Measurements from ENCODE around the gene ADGRF5. TPM values are rescaled to one million over a fixed set of nuclear protein-coding genes. Genes with fewer than 3 reads are reported as not detected.
A peak's percentile ranks its signal among the peaks of the same experiment; 100 is the strongest.

Gene ADGRF5
- total RNA-seq, 1 donor from 2014 or later = 238 TPM

DNA sequence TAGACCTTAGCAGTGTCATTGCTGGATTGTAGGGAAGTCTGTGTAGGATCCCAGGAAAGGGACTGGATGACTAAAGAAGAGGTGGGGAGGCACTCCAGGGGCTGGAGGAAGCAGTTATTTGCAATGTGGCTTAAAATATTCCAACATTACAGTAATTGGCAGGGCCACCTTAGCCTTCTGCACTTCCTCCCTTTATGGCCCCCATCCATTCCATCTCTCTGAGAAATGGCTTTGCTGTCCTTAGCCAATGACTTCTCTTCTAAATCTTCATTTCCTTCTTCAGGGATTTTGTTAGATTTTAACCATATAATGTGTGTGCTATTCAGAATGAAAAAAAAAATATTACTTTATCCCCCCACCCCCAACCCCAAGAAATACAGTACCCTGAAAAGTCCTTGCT lies 6.4 kb downstream of the ADGRF5 start:
- no peak for ATAC-seq
- H3K4me1 ChIP-seq = peaks cover 79% of the 10 kb centered on the region
- H3K27me3 ChIP-seq (ENCODE audit: low read depth) = no peaks in the 10 kb centered on the region
- H3K36me3 ChIP-seq = no peaks in the 10 kb centered on the region
- DNase-seq = no peak
- H3K27ac ChIP-seq = no peak overlapping the region
- no peaks in the 10 kb centered on the region for H3K9me3 ChIP-seq
- intact Hi-C loops (cut with DNase I) = no loop called here
- no peak overlapping the region for H3K4me3 ChIP-seq
- TF ChIP-seq, protein P1, sequence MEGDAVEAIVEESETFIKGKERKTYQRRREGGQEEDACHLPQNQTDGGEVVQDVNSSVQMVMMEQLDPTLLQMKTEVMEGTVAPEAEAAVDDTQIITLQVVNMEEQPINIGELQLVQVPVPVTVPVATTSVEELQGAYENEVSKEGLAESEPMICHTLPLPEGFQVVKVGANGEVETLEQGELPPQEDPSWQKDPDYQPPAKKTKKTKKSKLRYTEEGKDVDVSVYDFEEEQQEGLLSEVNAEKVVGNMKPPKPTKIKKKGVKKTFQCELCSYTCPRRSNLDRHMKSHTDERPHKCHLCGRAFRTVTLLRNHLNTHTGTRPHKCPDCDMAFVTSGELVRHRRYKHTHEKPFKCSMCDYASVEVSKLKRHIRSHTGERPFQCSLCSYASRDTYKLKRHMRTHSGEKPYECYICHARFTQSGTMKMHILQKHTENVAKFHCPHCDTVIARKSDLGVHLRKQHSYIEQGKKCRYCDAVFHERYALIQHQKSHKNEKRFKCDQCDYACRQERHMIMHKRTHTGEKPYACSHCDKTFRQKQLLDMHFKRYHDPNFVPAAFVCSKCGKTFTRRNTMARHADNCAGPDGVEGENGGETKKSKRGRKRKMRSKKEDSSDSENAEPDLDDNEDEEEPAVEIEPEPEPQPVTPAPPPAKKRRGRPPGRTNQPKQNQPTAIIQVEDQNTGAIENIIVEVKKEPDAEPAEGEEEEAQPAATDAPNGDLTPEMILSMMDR (IDR thresholded peaks at IDR 0.05) = no peak

DNA sequence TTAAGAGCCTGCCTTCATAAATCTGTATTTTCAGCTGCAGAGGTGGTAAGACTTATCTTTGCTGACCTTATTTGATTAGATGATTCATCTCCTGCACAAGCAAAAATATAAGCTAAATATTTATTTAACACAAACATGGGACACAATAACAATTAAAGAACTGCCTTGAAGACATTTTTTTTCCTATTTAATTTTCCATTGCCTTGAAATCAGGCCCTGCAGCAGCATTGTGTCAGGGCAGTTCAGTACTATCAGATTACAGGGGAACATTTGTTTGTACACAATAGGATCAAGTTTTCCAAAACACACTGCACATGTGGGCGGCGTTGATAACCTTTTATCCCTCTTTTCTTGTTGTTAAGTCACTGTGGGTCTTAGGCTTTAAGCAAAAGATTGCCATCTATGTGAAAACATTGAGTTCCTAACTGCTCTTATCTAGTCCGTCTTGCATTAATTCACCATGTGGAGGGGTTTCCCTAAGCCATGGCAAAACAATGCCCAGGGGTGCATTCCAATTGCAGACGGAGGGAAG lies 7.4 kb downstream of the ADGRF5 start:
- H3K4me3 ChIP-seq = no peak overlapping the region
- peaks cover 89% of the 10 kb centered on the region for H3K4me1 ChIP-seq
- DNase-seq (no peak), ATAC-seq (no peak)
- no peak overlapping the region for H3K27ac ChIP-seq
- H3K36me3 ChIP-seq = no peaks in the 10 kb centered on the region
- intact Hi-C loops (cut with DNase I) = no loop called here
- H3K27me3 ChIP-seq (ENCODE audit: low read depth) = no peaks in the 10 kb centered on the region
- TF ChIP-seq, protein P1 (IDR thresholded peaks at IDR 0.05) = no peak
- no peaks in the 10 kb centered on the region for H3K9me3 ChIP-seq

DNA sequence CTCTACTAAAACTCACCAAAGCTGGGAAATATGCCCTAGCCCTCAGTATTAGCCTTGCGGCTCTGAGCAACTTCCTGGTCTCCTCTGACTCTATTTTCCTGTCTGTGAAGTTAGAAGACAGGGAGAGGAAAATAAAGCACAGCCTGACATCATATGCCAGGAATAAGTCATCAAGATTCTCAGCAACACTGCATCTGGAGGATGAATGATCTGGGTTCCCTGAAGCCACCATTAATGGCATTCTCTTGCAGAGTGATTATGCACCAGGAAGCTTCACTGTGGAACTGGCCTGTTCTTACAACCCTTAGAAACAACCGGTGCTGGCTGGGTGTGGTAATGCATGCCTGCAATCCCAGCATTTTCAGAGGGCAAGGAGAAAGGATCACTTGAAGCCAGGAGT lies 12.4 kb downstream of the ADGRF5 start:
- no peak for DNase-seq
- no peak overlapping the region for H3K4me3 ChIP-seq
- no peaks in the 10 kb centered on the region for H3K9me3 ChIP-seq
- intact Hi-C loops (cut with DNase I) = no loop called here
- TF ChIP-seq, protein P1 (IDR thresholded peaks at IDR 0.05) = no peak
- H3K27me3 ChIP-seq (ENCODE audit: low read depth) = no peaks in the 10 kb centered on the region
- peak overlapping the region; percentile 13 for H3K27ac ChIP-seq
- peak in 1 of 2 donors; percentile 58 for ATAC-seq
- peaks cover 18% of the 10 kb centered on the region for H3K36me3 ChIP-seq
- peaks cover 74% of the 10 kb centered on the region for H3K4me1 ChIP-seq

DNA sequence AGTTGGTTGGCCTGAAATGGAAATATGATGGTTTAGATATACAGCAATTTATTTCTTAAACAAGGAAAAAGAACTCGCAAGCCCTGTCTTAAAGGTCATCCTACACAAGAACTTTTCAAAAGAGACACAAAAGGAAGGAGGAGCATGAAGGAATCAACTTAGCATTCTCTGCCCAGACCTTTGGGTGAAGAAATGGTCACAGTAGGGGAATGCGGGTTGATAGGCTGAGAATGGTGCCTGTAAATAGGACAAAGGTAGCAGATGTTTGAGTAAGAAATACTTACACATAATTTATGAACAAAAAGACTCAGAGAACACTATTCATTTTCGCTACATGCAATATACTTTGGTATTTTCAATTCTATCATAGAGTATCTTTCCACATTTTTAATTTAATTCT lies 15.0 kb downstream of the ADGRF5 start:
- Histone ChIP-seq H3K4me3 (no peak overlapping the region), H3K27me3 (ENCODE audit: low read depth) (no peaks in the 10 kb centered on the region), H3K9me3 (no peaks in the 10 kb centered on the region), H3K4me1 (peaks cover 78% of the 10 kb centered on the region), H3K36me3 (peaks cover 18% of the 10 kb centered on the region), H3K27ac (no peak overlapping the region)
- DNase-seq (no peak), ATAC-seq (no peak)
- intact Hi-C loops (cut with DNase I) = no loop called here
- TF ChIP-seq, protein P1 (IDR thresholded peaks at IDR 0.05) = no peak

DNA sequence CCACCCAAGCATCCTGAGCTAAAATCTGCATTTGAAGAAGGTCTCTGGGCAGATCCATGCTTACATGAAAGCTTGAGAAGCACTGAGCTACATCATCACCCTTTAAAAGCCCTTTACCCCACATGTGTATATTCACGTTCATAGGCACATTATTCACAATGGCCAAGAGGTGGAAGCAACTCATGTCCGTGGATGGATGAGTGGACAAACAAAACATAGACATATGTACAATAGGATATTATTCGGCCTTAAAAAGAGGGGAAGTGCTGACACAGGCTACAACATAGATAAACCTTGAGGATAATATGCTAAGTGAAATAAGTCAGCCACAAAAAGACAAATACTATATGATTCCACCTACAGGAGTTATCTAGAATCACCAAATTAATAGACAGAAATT lies 17.6 kb downstream of the ADGRF5 start:
- TF ChIP-seq, protein P1 (IDR thresholded peaks at IDR 0.05) = no peak
- no peaks in the 10 kb centered on the region for H3K27me3 ChIP-seq (ENCODE audit: low read depth)
- intact Hi-C loops (cut with DNase I) = no loop called here
- no peak overlapping the region for H3K4me3 ChIP-seq
- H3K4me1 ChIP-seq = peaks cover 69% of the 10 kb centered on the region
- DNase-seq (no peak), ATAC-seq (no peak)
- H3K27ac ChIP-seq = no peak overlapping the region
- H3K9me3 ChIP-seq = no peaks in the 10 kb centered on the region
- peaks cover 28% of the 10 kb centered on the region for H3K36me3 ChIP-seq

Measured in lower lobe of right lung (tissue), 2 donors.